DND-41 (cell line): ENCODE results near the gene TMEM178B.

Experiments used
- ATAC-seq: fragments of 200-7000 bp; cut with Tn5 transposase; 3 replicates; pipeline ENCODE4 v1.9.1; 2021; ENCODE audit warnings: low read depth; ENCODE audit not compliant: insufficient read depth
- DNase-seq: peaks from one replicate; pipeline ENCODE4 v3.0.0-alpha.2; 2020
- H2AFZ ChIP-seq: 2 replicates; pipeline ENCODE4 v1.6.0; 2012; ENCODE audit warnings: low read depth, low read length
- H3K27ac ChIP-seq: 2 replicates; pipeline ENCODE4 v1.5.1; 2012; ENCODE audit warnings: low read length, inconsistent platforms
- H3K27me3 ChIP-seq: fragments of 200-600 bp; sonication (generic); 2 replicates; pipeline ENCODE4 v1.6.0; 2012; ENCODE audit warnings: low read length, mild to moderate bottlenecking, inconsistent platforms; ENCODE audit not compliant: insufficient read depth, poor library complexity
- H3K36me3 ChIP-seq: 2 replicates; pipeline ENCODE4 v1.5.1; 2012; ENCODE audit warnings: low read length, inconsistent platforms; ENCODE audit not compliant: insufficient read depth
- H3K4me1 ChIP-seq: 2 replicates; pipeline ENCODE4 v1.5.1; 2012; ENCODE audit warnings: mild to moderate bottlenecking, low read length; ENCODE audit not compliant: insufficient read depth
- H3K4me2 ChIP-seq: 2 replicates; pipeline ENCODE4 v1.6.0; 2012; ENCODE audit warnings: mild to moderate bottlenecking, moderate library complexity, low read length, inconsistent platforms; ENCODE audit not compliant: insufficient read depth
- H3K4me3 ChIP-seq, 2 experiments: fragments of 200-600 bp in 1 of 2; shearing (Covaris generic) in 1 of 2; 2 replicates each; pipeline ENCODE4 v1.5.1; 2012 to 2016; ENCODE audit warnings: inconsistent platforms in 2 of 2, low read length in 2 of 2, mild to moderate bottlenecking in 2 of 2, low read depth in 1 of 2, moderate library complexity in 1 of 2
- H3K79me2 ChIP-seq: 2 replicates; pipeline ENCODE4 v1.6.0; 2012; ENCODE audit warnings: low read length, inconsistent platforms; ENCODE audit not compliant: insufficient read depth
- H3K9ac ChIP-seq: 2 replicates; pipeline ENCODE4 v1.6.0; 2012; ENCODE audit warnings: low read depth, mild to moderate bottlenecking, inconsistent platforms, low read length, moderate library complexity
- H3K9me3 ChIP-seq: 2 replicates; pipeline ENCODE4 v1.5.1; 2012; ENCODE audit warnings: low read length, moderate library complexity, mild to moderate bottlenecking, inconsistent platforms; ENCODE audit not compliant: insufficient read depth, severe bottlenecking
- H4K20me1 ChIP-seq: 2 replicates; pipeline ENCODE4 v1.6.0; 2012; ENCODE audit warnings: low read length; ENCODE audit not compliant: insufficient read depth
- EZH2 ChIP-seq: IDR thresholded peaks from 3 replicates; pipeline ENCODE4 v1.6.1; 2012; ENCODE audit warnings: borderline replicate concordance, low read depth, mild to moderate bottlenecking, moderate library complexity, low read length, inconsistent platforms; ENCODE audit not compliant: severe bottlenecking
- TF ChIP-seq, protein P1 (sequence below): IDR thresholded peaks from 2 replicates; pipeline ENCODE4 v1.5.1; 2012; ENCODE audit warnings: borderline replicate concordance, low read length, moderate library complexity, mild to moderate bottlenecking; ENCODE audit not compliant: poor library complexity, severe bottlenecking; ENCODE audit errors: extremely low read depth

The TMEM178B gene

DNA sequence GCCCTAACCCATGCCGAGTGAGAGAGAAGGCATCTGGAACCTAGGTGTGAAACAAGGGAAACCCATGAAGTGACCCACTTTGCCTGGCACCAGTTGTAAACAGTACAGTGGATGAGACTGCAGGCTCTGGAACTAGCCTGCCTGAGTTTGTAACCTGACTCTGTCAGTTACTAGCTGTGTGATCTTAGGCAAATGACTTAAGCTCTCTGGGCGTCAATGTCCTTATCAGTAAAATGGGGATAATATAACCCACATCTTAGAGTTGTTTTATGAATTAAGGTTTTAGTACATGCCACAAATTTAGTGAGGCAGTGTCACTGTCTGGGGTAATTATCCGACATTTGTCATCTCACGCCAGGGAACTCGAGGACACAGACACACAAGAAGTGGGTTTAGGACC is 394.5 kb downstream of the TMEM178B start:
- no peak overlapping the region for H3K4me2 ChIP-seq
- no peak overlapping the region for H3K27ac ChIP-seq
- DNase-seq (no peak), ATAC-seq (no peak)
- no peaks in the 10 kb centered on the region for H3K9me3 ChIP-seq
- peaks cover 18% of the 10 kb centered on the region for H3K27me3 ChIP-seq
- no peaks in the 10 kb centered on the region for H4K20me1 ChIP-seq
- no peaks in the 10 kb centered on the region for H3K79me2 ChIP-seq
- no peak overlapping the region for H2AFZ ChIP-seq
- no peak for TF ChIP-seq EZH2
- TF ChIP-seq, protein P1, sequence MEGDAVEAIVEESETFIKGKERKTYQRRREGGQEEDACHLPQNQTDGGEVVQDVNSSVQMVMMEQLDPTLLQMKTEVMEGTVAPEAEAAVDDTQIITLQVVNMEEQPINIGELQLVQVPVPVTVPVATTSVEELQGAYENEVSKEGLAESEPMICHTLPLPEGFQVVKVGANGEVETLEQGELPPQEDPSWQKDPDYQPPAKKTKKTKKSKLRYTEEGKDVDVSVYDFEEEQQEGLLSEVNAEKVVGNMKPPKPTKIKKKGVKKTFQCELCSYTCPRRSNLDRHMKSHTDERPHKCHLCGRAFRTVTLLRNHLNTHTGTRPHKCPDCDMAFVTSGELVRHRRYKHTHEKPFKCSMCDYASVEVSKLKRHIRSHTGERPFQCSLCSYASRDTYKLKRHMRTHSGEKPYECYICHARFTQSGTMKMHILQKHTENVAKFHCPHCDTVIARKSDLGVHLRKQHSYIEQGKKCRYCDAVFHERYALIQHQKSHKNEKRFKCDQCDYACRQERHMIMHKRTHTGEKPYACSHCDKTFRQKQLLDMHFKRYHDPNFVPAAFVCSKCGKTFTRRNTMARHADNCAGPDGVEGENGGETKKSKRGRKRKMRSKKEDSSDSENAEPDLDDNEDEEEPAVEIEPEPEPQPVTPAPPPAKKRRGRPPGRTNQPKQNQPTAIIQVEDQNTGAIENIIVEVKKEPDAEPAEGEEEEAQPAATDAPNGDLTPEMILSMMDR, result no peak
- no peaks in the 10 kb centered on the region for H3K4me1 ChIP-seq
- no peaks in the 10 kb centered on the region for H3K36me3 ChIP-seq
- H3K9ac ChIP-seq, result no peak overlapping the region
- no peak overlapping the region for H3K4me3 ChIP-seq

DNA sequence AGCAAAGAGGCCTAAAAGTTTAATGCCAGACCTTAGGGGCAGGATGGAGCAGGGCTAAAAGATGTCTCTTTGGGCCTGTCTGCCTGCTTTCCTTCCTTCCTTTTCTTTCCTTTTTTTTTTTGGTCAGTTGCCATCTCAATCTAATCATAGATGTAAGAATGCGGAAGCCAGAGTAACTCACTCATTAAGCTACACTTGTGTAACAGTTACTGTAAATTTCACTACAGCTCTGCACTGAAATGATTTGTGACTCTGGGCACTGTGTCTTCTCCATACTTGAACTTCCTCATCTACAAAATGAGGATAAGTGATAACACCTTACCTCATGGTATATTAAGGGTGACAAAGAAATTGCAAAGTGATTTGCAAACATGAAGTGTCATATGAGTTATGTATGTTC is 401.8 kb downstream of the TMEM178B start:
- H3K36me3 ChIP-seq, result no peaks in the 10 kb centered on the region

DNA sequence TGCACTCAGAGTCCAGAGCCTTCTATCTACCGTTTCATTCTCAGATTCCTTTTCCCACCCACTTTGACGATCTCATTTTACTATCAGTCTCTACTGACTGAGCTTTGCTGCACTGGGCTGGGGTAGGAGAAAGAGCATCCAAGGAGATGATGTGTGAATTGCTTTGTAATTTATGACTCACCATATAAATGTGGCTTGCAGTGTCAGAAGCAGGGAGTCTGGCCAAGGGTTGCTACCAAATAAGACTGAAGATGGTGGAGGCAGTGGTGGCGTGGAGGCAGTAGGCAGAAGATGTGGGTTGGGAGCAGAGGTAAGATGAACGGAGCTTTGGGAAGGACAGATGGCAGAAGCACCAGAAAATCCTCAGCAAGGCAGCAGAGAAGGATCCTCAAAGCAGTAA is 404.0 kb downstream of the TMEM178B start:
- H3K4me2 ChIP-seq, result no peak overlapping the region
- no peaks in the 10 kb centered on the region for H3K9me3 ChIP-seq
- TF ChIP-seq, protein P1, result no peak
- no peak for TF ChIP-seq EZH2
- H3K27me3 ChIP-seq, result peaks cover 9% of the 10 kb centered on the region
- H2AFZ ChIP-seq, result no peak overlapping the region
- DNase-seq (no peak), ATAC-seq (no peak)
- no peaks in the 10 kb centered on the region for H4K20me1 ChIP-seq
- H3K4me1 ChIP-seq, result no peaks in the 10 kb centered on the region
- no peak overlapping the region for H3K27ac ChIP-seq
- H3K9ac ChIP-seq, result no peak overlapping the region
- no peaks in the 10 kb centered on the region for H3K79me2 ChIP-seq
- H3K4me3 ChIP-seq, result no peak overlapping the region
- H3K36me3 ChIP-seq, result no peaks in the 10 kb centered on the region

More for the DNA sequence above, 401.8 kb downstream of the TMEM178B start:
- no peak for TF ChIP-seq EZH2
- TF ChIP-seq, protein P1, result no peak
- H3K9me3 ChIP-seq, result no peaks in the 10 kb centered on the region
- no peak overlapping the region for H3K27ac ChIP-seq
- no peak overlapping the region for H2AFZ ChIP-seq
- no peaks in the 10 kb centered on the region for H4K20me1 ChIP-seq
- H3K4me2 ChIP-seq, result no peak overlapping the region
- ATAC-seq (no peak), DNase-seq (no peak)
- H3K79me2 ChIP-seq, result no peaks in the 10 kb centered on the region
- no peaks in the 10 kb centered on the region for H3K4me1 ChIP-seq
- no peak overlapping the region for H3K4me3 ChIP-seq
- H3K9ac ChIP-seq, result no peak overlapping the region
- peaks cover 9% of the 10 kb centered on the region for H3K27me3 ChIP-seq

DNA sequence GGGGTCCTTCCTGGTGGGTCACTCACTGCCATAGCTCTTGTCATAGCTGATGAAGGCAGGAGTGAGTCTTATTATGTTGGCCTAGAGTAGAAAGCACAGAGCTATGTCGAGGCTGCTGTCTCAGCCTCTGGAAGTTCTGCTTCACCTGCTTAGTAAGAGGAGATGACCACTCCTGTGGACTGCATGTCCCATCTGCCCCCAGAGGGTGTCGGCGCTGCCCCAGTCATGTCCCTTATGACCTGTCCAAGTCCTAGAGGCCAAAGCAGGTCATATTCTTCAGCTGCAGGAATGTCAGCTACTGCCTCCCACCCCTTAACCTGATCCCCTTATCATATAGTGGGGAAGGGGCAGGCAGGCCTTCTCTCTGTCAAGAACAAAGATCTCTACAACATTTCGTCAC is 405.0 kb downstream of the TMEM178B start:
- no peak for DNase-seq
- Histone ChIP-seq H3K79me2 (no peaks in the 10 kb centered on the region), H3K36me3 (no peaks in the 10 kb centered on the region)

More for the DNA sequence above, 405.0 kb downstream of the TMEM178B start:
- Histone ChIP-seq H4K20me1 (no peaks in the 10 kb centered on the region), H3K9me3 (no peaks in the 10 kb centered on the region), H3K4me3 (no peak overlapping the region), H3K4me1 (no peaks in the 10 kb centered on the region), H3K9ac (no peak overlapping the region), H3K27ac (no peak overlapping the region), H2AFZ (no peak overlapping the region), H3K4me2 (no peak overlapping the region), H3K27me3 (peaks cover 9% of the 10 kb centered on the region)
- no peak for TF ChIP-seq EZH2
- TF ChIP-seq, protein P1, result no peak
- ATAC-seq, result no peak
